HCT116 (cell line): ENCODE data around the gene TMEM14A.

ENCODE experiments used
- CEBPB ChIP-seq: IDR thresholded peaks from 2 replicates; pipeline ENCODE4 v1.6.1; 2012; ENCODE audit warnings: low read depth
- ELF1 ChIP-seq: IDR thresholded peaks from 2 replicates; pipeline ENCODE4 v1.6.1; 2012; ENCODE audit warnings: low read depth, borderline replicate concordance
- TF ChIP-seq, protein P1 (sequence below), 3 experiments: fragments of 200-600 bp in 1 of 3; sonication (generic) in 1 of 3; IDR thresholded peaks in 2 of 3; conservative IDR thresholded peaks in 1 of 3; 2 replicates each; pipeline ENCODE4 v1.5.1; 2012 to 2017; ENCODE audit warnings: low read depth in 2 of 3, low read length in 2 of 3, antibody characterized with exemption in 1 of 3, borderline replicate concordance in 1 of 3, control low read depth in 1 of 3, mild to moderate bottlenecking in 1 of 3, mixed read lengths in 1 of 3, mixed run types in 1 of 3, moderate library complexity in 1 of 3; ENCODE audit not compliant: insufficient read depth in 1 of 3

DNA sequence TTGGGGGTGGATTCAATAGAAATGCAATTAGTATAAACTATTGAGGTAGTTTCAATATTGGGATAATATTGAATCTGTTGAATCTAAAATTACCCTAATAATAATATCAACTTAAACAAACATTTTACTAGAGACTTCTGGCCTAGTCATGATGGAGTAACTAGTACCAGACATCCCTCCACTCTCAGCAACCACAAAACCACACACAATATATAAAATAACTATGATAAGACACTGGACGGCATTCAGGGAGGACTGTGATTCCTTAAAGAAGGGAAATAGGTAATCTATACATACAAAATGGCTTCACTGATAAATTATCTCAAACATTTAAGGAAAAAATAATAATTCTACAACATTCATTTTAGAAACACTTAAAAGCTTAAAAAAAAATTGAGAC, 38.9 kb upstream of the TMEM14A start:
- TF ChIP-seq CEBPB: no peak
- TF ChIP-seq ELF1: no peak
- TF ChIP-seq, protein P1, sequence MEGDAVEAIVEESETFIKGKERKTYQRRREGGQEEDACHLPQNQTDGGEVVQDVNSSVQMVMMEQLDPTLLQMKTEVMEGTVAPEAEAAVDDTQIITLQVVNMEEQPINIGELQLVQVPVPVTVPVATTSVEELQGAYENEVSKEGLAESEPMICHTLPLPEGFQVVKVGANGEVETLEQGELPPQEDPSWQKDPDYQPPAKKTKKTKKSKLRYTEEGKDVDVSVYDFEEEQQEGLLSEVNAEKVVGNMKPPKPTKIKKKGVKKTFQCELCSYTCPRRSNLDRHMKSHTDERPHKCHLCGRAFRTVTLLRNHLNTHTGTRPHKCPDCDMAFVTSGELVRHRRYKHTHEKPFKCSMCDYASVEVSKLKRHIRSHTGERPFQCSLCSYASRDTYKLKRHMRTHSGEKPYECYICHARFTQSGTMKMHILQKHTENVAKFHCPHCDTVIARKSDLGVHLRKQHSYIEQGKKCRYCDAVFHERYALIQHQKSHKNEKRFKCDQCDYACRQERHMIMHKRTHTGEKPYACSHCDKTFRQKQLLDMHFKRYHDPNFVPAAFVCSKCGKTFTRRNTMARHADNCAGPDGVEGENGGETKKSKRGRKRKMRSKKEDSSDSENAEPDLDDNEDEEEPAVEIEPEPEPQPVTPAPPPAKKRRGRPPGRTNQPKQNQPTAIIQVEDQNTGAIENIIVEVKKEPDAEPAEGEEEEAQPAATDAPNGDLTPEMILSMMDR (IDR thresholded peaks at IDR 0.05 in 2 of 3, conservative IDR thresholded peaks at IDR 0.05 in 1 of 3; ENCODE audit: borderline replicate concordance in 1 of 3, insufficient read depth in 1 of 3, low read depth in 2 of 3, low read length in 2 of 3): no peak
